Measurements from ENCODE around the gene INSYN1.
A peak's percentile ranks its signal among the peaks of the same experiment; 100 is the strongest.
"Not testable (repeated sequence)": the region's sequence is repeated elsewhere in the genome, so short reads cannot be mapped to it uniquely, and the experiment has no call there.

INSYN1 gene

DNA sequence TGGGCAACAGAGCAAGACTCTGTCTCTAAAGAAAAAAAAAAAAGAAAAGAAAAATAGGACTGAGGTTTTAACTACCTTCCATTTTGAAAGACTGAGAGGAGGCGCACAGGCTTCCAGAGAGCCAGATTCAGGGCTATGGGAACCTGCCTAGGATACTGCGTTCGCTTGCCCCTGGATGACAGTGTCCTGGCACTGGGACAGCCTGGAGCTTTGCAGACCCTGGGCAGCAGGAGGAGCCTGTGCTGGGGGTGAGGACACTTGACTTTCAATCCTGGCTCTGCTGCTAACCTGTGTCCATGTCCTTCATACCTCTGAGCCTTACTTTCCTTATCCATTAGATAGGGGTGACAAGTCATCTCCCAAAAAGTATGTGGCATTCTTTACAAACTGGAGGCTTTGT is 37.7 kb downstream of the INSYN1 start:
- no peak for DNase-seq

DNA sequence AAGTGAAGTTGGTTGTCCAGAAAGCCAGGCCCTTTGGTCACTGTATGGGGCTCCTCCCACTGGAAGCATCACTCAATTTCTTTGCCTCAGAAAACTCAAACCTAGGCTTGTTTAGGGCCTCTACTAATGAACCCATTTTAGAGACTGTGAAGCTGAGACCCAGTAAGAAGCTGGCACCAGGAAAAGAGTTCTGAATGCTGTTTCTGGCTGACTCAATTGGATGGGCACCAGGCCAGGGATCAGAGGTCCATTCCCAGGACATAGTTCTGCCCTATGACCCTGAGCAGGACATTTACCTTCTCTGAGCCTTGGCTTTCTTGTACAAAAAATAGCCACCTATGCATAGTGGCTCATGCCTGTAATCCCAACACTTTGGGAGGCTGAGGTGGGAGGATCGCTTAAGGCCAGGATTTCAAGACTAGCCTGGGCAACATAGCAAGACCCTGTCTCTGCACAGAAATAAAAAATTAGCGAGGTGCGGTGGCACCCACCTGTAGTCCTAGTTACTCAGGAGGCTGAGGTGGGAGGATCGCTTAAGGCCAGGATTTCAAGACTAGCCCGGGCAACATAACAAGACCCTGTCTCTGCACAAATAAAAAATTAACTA is 38.4 kb downstream of the INSYN1 start:
- no peak for DNase-seq

DNA sequence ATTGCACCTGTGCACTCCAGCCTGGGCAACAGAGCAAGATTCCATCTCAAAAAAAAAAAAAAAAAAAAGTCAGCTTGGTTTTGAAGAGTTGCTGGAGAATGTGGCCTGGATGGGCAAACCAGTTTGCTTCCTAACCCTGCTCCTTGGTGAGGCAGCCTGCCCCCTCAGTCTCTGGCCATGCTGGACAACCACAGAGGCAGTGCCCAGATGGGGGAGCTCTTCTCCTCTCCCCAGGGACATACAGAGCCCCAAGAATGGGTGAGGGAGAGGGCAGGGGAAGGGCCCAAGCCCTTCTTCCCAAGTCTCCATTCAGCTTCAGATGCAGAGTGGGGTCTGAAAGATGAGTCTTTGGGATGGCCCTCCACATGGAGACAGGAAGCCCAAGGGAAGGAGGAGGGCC is 41.0 kb downstream of the INSYN1 start:
- DNase-seq = peak in 6 of 56 donors; percentile 4 to 16 (median 10)

DNA sequence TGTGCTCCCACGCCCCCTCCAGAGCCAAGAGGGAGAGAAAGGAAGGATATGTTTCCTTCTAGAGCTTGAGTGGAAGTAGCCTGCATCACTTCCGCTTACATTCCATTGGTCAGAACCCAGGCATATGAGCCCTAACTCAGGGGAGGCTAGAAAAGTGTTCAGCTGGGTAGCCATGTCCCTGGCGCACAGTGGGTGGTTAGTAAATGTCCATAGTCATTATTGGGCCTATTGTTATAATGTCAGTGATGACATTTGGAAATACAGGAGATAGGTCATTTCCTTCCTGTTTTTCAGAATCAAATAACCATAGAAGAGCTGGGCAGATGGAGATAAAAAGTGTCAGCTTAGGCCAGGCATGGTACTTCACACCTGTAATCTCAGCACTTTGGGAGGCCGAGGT is 41.6 kb downstream of the INSYN1 start:
- no peak for DNase-seq

DNA sequence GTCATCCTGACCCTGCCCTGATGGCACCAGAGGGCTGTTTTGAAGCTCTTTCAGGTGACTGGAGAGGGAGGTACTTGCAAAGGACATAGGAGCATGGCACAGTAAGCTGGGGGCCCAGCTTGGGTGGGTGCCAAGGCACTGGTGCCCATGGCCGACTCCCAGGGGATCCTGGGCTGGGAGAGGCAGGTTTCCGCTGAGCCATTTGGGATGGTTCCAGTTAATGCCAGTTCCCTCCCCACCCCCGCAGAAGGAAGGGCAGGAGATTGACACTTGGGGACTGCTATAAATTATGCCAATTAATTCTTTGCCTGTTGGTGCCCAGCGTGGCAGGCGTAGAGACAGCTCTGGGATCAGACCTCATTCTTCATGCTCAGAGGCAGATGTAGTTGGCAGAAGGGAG is 42.8 kb downstream of the INSYN1 start:
- no peak for DNase-seq

DNA sequence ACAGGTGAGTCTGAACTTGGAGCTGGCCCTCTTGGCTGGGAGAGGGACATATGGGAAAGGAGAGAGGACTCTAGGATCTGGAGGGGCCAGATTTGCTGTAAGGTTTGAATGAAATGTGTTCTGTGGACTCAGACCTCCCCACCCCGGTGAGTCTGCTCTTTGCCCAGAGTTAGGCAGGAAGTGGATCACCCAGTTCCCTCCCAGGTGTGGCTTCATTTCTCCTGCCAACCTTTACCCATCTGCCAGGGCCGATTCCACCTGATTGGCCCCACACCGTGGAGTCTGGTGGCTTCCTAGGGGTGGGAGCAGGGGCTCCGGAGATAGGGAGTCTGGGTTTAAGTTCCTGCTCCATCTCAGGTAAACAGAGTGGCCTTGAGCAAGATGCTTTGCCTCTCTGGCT is 43.5 kb downstream of the INSYN1 start:
- no peak for DNase-seq

DNA sequence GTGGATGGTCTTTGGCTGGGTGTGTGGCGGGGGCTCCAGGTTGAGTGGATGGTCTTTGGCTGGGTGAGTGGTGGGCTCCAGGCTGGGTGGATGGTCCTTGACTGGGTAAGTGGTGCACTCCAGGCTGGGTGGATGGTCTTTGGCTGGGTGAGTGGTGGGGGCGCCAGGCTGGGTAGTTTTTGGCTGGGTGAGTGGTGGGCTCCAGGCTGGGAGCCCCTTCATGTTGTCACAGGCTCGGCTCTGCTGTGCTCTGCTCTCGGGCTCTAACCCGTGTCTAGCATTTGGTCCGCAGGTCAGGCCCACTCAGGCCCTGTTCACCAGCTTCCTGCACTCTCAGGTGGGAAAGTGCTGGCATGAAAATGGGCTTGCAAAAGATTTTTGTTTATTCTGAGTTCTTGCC is 43.9 kb downstream of the INSYN1 start:
- no peak for DNase-seq

DNA sequence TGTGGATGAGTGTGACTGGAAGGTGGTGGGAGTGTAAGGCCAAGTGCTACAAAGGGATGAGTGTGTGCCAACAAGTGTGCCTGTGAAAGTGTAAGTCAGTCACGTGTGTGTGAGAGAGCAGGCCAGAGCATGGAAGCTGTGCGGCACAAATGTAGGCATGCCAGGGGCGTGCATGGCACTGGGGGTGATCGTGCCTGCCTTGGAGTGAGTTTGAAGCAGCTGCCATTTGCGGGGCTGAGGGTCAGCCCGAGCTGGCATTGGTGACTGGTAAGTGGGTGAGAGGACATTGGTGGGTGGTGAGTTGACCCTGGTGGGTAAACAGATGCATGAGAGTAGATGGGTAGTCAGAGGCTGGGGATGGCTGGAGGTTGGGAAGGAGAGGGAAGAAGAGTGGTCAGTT is 44.5 kb downstream of the INSYN1 start:
- no peak for DNase-seq

DNA sequence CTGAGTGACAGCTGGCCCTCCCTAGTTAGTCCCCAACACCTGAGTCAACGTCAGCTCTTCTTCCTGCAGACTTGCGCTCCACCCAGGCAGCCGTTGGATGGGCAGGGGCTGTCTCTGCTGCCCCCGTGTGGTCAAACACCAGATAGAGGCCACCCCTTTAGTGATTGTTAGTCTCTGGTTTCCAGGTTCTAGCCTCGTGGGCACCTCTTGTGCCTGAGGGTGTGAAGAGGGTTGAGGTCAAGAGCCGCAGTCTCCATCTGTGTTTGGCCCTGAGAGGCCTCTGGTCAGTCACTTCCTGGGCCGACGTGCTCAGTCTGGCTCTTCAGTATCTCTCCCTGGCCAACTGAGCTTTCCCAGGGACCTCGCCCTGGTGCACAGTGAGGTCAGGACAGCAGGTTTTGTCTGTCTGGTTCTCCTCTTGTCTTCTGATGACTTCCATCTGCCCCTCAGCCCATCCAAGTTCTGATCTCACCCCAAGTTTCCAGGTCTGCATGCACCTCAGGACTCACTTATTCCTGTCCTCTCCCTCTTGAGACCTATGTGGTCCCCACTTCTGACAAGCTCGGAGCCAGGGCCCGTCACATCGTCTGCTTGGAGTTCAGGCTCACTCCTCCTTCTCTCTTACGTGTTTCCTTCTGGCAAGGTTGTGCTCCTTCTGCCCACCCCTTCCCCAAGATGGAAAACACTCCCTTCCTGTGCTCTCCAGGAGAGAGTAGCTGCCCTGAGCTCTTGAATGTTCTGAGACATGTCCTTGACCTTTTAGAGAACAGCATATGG is 48.1 kb downstream of the INSYN1 start:
- DNase-seq = peak in 22 of 56 donors; percentile 7 to 51 (median 26)

DNA sequence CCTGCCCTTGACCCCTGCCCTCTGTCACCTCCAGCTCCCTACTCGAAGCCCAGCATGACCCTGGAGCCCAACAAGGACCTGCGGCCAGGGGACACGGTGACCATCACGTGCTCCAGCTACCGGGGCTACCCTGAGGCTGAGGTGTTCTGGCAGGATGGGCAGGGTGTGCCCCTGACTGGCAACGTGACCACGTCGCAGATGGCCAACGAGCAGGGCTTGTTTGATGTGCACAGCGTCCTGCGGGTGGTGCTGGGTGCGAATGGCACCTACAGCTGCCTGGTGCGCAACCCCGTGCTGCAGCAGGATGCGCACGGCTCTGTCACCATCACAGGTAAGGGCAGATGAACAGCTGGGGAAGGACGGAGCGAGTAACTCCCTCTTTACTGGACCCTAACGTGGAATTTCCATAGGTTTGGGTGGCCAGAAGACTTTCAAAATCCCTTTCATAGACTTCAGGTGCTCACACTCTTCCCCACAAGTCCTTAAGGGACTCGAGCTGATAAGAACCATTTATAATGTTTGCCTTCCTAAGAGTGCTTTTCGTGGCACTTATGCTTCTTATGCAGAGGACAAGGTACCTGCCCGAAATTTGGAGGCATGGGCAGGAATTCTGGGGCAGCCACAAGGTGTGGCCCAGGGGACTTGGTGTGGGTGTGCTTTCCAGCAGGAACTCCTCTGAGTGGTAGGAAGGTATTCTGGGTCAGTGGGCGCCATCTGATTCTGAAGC is 48.8 kb downstream of the INSYN1 start:
- DNase-seq = not testable (repeated sequence)

DNA sequence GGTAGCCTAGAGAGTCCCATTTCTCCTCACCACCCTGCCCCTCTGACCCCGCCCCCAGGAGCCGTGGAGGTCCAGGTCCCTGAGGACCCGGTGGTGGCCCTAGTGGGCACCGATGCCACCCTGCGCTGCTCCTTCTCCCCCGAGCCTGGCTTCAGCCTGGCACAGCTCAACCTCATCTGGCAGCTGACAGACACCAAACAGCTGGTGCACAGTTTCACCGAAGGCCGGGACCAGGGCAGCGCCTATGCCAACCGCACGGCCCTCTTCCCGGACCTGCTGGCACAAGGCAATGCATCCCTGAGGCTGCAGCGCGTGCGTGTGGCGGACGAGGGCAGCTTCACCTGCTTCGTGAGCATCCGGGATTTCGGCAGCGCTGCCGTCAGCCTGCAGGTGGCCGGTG is 49.5 kb downstream of the INSYN1 start:
- not testable (repeated sequence) for DNase-seq

DNA sequence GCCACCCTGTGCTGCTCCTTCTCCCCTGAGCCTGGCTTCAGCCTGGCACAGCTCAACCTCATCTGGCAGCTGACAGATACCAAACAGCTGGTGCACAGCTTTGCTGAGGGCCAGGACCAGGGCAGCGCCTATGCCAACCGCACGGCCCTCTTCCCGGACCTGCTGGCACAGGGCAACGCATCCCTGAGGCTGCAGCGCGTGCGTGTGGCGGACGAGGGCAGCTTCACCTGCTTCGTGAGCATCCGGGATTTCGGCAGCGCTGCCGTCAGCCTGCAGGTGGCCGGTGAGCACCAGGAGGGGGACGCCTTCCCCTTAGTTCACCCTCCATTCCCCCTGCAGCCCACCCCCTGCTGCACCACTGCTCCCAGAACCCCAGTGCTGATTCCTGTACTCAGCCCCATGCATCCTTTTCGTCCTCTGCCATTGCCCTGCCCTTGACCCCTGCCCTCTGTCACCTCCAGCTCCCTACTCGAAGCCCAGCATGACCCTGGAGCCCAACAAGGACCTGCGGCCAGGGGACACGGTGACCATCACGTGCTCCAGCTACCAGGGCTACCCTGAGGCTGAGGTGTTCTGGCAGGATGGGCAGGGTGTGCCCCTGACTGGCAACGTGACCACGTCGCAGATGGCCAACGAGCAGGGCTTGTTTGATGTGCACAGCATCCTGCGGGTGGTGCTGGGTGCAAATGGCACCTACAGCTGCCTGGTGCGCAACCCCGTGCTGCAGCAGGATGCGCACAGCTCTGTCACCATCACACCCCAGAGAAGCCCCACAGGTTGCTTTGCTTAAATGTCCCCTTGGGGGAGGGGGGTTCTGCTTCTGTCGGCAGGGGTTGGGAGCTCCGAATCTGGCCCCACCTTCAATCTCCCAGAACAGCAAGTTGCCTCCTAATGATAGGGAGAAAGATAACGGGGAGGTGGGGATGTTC is 50.6 kb downstream of the INSYN1 start:
- not testable (repeated sequence) for DNase-seq

DNA sequence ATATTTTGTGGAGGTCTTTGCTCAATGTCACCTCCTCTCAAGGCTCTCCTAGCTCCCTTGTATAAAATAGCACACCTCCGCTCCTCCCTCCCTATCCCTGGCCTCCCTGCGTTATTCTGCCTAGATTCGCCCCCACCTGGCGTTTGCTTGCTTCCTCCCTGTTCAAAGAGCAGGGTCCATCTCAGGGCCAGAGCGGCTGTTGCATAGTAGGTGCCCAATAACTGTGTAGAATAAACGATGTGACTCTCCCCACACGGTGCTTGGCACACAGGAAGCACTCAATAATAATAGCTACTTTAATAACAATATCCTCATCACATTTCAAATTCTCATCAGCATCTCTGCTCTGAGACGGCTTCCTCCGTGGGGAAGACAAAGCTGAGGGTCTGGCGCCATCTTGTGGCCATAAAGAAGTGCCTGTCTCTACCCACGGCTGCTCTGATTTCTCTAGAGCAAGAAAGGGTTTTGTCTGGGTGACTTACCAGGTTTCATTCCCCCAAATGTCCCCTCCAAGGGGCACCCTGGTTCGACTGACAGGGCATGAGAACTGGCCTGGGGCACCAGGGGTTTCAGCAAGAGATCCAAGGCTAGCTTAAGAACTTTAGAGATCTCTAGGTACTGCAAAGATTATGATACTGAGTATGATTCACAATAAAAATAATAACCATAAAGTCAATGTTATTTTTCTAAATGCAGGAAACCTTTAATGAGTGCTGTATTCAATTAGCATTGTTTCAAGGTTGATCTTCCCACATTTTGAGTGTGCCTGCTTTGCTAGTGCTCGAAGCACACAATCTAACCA is 52.9 kb downstream of the INSYN1 start:
- peak in 50 of 56 donors; percentile 6 to 88 (median 54) for DNase-seq

DNA sequence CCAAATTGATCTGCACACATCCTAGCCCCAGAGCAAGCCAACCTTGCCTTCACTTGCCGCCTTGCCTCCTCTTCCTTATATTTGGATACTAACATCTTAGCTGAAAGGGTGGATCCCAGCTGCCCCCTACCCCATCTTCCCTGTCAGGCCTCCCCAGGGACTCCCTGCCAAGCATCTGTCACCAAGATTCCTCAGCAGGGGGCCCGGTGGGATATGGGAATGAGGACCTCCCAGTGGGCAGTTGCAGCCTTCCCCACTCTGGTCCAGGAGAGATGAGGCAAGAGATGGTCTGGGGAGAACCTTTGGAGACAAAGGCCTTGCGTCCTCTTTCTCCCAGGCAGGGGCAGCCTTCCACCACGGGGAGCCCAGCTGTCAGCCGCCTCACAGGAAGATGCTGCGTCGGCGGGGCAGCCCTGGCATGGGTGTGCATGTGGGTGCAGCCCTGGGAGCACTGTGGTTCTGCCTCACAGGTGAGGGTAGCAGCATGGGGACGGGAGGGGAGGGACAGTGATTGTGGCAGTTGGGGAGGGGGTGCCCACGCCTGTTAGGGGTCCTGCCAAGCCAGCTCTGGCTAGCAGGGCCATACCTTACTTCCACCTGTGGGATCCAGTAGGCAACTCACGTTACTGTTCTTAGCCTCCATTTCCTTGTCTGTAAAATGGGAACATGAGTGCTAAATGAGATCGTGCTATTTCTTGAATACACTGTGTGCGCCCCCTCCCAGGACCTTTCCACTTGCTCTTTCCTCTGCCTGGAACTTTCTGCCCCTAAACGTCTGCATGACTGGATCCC is 53.7 kb downstream of the INSYN1 start:
- DNase-seq = no peak

DNA sequence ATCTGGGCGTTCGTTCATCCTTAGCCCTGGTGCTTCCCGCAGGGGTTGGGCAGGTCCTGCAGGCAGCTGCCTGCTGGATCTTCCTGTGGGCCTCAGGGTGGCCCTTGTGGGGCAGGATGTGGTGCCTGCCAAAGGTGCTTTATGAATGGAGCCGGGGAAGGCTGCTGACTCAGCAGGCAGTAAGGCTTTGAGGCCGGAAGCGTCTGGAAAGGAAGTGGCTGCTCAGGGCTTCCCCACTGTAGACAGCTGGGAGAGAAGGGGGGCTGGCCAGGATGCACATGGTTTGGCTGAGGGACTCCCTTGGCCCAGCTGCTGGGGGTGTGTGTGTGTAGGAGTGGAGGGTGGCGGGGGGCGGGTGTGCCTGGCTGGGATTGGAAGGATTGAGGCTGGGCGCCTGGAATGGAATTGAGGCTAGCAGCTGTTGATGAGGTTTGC is 56.1 kb downstream of the INSYN1 start:
- peak in 52 of 56 donors; percentile 13 to 82 (median 61) for DNase-seq

DNA sequence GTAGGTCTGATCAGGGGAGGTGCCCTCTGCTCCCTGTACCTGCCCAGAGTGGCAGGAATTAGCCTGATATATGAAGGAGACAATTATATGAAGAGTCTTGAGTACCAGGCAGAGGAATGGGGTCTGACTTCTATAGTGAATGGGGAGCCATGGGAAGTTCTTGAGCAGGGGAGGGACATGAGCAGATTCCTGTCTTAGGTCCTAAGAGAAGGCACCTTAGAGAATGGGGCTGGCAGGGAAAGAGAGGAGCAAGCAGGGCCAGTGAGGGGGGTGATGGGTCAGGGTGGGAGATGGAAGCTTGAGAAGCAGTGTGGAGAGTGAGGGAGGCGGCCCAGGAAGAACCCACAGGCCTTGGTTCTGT is 56.5 kb downstream of the INSYN1 start:
- no peak for DNase-seq

DNA sequence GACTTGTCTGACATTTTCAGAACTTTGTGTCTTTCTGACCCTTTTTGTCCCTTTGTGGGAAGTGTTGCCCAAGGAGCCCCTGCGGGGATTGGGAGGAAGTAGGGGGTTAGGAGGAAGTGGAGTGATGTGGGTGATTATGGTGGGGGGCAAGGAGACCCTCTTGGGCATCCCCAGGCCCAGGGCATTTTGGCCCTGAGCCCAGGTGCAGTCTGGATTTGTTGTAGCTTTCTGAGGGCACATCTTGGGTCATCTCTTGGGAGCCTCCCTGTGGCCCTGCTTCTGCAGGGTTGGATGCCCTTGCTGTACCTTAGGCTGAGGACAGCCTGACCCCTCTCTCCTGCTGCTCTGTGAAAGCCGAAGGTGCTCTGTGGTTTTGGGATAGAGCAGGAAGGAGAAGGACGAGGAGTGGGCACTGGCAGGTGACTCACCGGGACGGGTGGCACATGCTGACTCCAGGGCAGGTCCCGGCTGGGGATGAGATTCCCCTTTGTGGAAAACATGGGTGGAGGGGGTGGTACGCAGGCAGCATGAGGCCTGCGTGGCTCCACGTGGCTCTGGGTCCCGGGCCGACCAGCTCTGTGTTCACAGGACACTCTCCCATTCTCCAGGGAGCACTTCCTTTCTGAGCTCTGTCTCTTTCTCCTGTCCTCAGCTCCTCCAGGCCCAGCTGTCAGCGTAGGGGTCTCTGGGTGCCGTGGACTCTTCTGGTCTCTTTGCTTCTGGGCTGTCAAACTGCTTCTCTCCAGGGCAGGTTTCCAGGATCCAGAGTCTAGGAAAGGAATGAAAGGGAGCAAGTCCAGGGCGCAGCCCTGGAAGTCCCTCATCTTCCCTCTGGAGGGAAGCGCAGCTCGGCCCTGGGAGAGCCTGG is 57.1 kb downstream of the INSYN1 start:
- no peak for DNase-seq

DNA sequence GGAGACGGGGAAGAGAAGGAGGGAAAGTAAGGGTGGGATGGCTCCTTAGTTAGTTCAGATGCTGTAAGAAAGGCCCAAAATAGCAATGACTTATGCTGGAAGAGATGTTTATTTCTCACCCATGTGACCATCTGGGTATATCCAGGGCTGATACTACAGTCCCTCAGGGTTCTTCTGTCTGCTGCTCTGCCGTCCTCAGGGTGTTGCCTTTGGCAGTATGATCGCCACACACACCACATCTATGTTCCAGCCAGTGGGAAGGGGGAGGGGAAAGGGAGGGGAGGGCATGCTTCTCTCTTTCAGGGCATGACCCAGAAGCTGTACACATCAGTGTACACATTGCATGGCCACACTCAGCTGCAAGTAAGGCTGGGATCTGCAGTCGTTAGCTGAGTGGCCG is 58.7 kb downstream of the INSYN1 start:
- no peak for DNase-seq

DNA sequence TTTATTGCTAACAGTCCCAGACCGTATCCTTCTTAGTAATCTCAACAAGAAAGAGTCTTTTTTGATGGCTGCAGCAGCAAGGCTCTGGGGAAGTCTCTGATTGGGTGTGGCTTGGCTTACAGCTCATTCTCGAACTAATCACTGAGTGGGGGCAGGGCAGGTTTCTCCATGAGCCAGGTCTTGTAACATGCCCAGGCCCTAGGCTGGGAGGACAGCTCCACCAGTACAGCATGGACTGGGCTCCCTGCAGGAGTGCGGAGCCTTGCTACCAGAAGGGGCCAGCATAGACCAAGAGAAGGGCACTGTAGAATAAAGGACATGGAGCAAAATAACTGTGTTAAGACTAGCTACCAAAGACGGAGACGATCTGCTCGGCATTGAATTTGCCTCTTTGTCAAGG is 61.8 kb downstream of the INSYN1 start:
- peak in 11 of 56 donors; percentile 13 to 37 (median 21) for DNase-seq

Data from amygdala (tissue), 56 donors.